H1 (cell line): Measurements from ENCODE around the gene PPID. TPM values are rescaled to one million over a fixed set of nuclear protein-coding genes. Genes with fewer than 3 reads are reported as not detected.

Experiments used
- CTCF ChIA-PET: fragments of 300-600 bp; sonication (Branson Sonifier 250); formaldehyde crosslinking; loops from one replicate; lab custom pipeline; 2021; ENCODE audit not compliant: partially characterized antibody; lab: Charles Lee
- POLR2A ChIA-PET: fragments of 300-600 bp; sonication (Branson Sonifier 250); formaldehyde crosslinking; loops from one replicate; lab custom pipeline; 2021; ENCODE audit warnings: inconsistent platforms; ENCODE audit not compliant: partially characterized antibody; lab: Charles Lee
- DNase-seq, 2 experiments: peaks; one replicate each; pipeline versions ENCODE4 v3.0.0 to v3.0.0-alpha.2; 2010 to 2022; ENCODE audit warnings: low spot score in 2 of 2, low read depth in 1 of 2, mixed read lengths in 1 of 2
- FAIRE-seq: peaks from 2 replicates; lab custom pipeline; 2011; peaks lifted over from hg19 to GRCh38; lab: Jason Lieb, UNC
- H2AFZ ChIP-seq: 2 replicates; pipeline ENCODE4 v1.8.1; 2012; ENCODE audit warnings: low read length, inconsistent platforms
- H2AK5ac ChIP-seq: 2 replicates; pipeline ENCODE4 v1.6.1; 2013; ENCODE audit warnings: low read depth, low read length
- H2BK120ac ChIP-seq: replicated peaks from 2 replicates; pipeline ENCODE3; 2013; ENCODE audit warnings: low read depth, low read length, inconsistent platforms
- H2BK12ac ChIP-seq: 2 replicates; pipeline ENCODE4 v1.6.1; 2013; ENCODE audit warnings: low read depth, low read length
- H2BK15ac ChIP-seq: 2 replicates; pipeline ENCODE4 v1.6.1; 2013; ENCODE audit warnings: low read length
- H2BK20ac ChIP-seq: 2 replicates; pipeline ENCODE4 v1.6.1; 2013; ENCODE audit warnings: low read length
- H2BK5ac ChIP-seq: 2 replicates; pipeline ENCODE4 v1.6.1; 2013; ENCODE audit warnings: low read depth, low read length
- H3K14ac ChIP-seq: 2 replicates; pipeline ENCODE4 v1.6.1; 2013; ENCODE audit warnings: inconsistent platforms; ENCODE audit not compliant: insufficient read length
- H3K18ac ChIP-seq: 2 replicates; pipeline ENCODE4 v1.6.1; 2013; ENCODE audit warnings: low read length; ENCODE audit errors: extremely low read depth
- H3K23ac ChIP-seq: 2 replicates; pipeline ENCODE4 v1.6.1; 2013; ENCODE audit warnings: inconsistent platforms; ENCODE audit not compliant: insufficient read length
- H3K23me2 ChIP-seq: 2 replicates; pipeline ENCODE4 v1.6.1; 2013; ENCODE audit warnings: low read depth, low read length
- H3K27ac ChIP-seq: 2 replicates; pipeline ENCODE4 v1.6.1; 2011; ENCODE audit warnings: low read depth, low read length, inconsistent platforms
- H3K27me3 ChIP-seq, 4 experiments: replicated peaks in 1 of 4; 1 replicate in 1 of 4; 2 replicates in 3 of 4; pipeline versions ENCODE4 v1.6.1 to v1.8.1; 2011 to 2013; ENCODE audit warnings: low read length in 3 of 4, mild to moderate bottlenecking in 3 of 4, inconsistent platforms in 2 of 4, mixed read lengths in 2 of 4, moderate library complexity in 1 of 4; ENCODE audit not compliant: control insufficient read depth in 3 of 4, insufficient read depth in 3 of 4; ENCODE audit errors: extremely low read depth in 1 of 4
- H3K36me3 ChIP-seq, 4 experiments: 2 replicates each; pipeline versions ENCODE4 v1.6.1 to v1.8.1; 2011 to 2013; ENCODE audit warnings: mild to moderate bottlenecking in 4 of 4, low read length in 3 of 4, moderate library complexity in 2 of 4, control low read depth in 1 of 4, inconsistent platforms in 1 of 4; ENCODE audit not compliant: insufficient read depth in 4 of 4, control insufficient read depth in 2 of 4
- H3K4ac ChIP-seq: replicated peaks from 2 replicates; pipeline ENCODE3; 2013; ENCODE audit warnings: low read length, low read depth, mixed read lengths, inconsistent platforms; ENCODE audit not compliant: insufficient read length
- H3K4me1 ChIP-seq, 4 experiments: replicated peaks in 1 of 4; 1 replicate in 1 of 4; 2 replicates in 3 of 4; pipeline versions ENCODE4 v1.6.1 to v1.8.1; 2011 to 2013; ENCODE audit warnings: low read length in 3 of 4, inconsistent platforms in 2 of 4, mixed read lengths in 1 of 4; ENCODE audit not compliant: insufficient read depth in 4 of 4, control insufficient read depth in 3 of 4
- H3K4me2 ChIP-seq, 2 experiments: 2 replicates each; pipeline versions ENCODE4 v1.6.1 to v1.8.1; 2011 to 2013; ENCODE audit warnings: low read depth in 2 of 2, low read length in 2 of 2, control low read depth in 1 of 2, inconsistent platforms in 1 of 2, mild to moderate bottlenecking in 1 of 2; ENCODE audit not compliant: insufficient read depth in 1 of 2
- H3K4me3 ChIP-seq, 4 experiments: fragments of 200-600, 300-600 bp in 1 of 4; sonication (generic), shearing (Covaris generic), sonication (Bioruptor Twin) in 1 of 4; 2 replicates each; pipeline versions ENCODE4 v1.5.1 to v1.8.1; 2011 to 2016; ENCODE audit warnings: low read length in 4 of 4, low read depth in 3 of 4, control low read depth in 2 of 4, inconsistent platforms in 2 of 4, mild to moderate bottlenecking in 2 of 4, mixed read lengths in 1 of 4, moderate library complexity in 1 of 4; ENCODE audit not compliant: insufficient read depth in 2 of 4; ENCODE audit errors: extremely low read depth in 1 of 4
- H3K56ac ChIP-seq: replicated peaks from 2 replicates; pipeline ENCODE3; 2013; ENCODE audit warnings: low read depth, mild to moderate bottlenecking, mixed read lengths, low read length, inconsistent platforms; ENCODE audit not compliant: insufficient read length
- H3K79me1 ChIP-seq: 2 replicates; pipeline ENCODE4 v1.6.1; 2013; ENCODE audit warnings: low read depth, low read length, control low read depth
- H3K79me2 ChIP-seq, 2 experiments: 2 replicates each; pipeline versions ENCODE4 v1.6.1 to v1.8.1; 2012 to 2013; ENCODE audit warnings: low read length in 2 of 2, mild to moderate bottlenecking in 2 of 2, inconsistent platforms in 1 of 2; ENCODE audit not compliant: insufficient read depth in 2 of 2, control insufficient read depth in 1 of 2
- H3K9ac ChIP-seq, 4 experiments: replicated peaks in 1 of 4; 1 replicate in 1 of 4; 2 replicates in 3 of 4; pipeline versions ENCODE4 v1.6.1 to v1.8.1; 2011 to 2013; ENCODE audit warnings: low read depth in 3 of 4, low read length in 3 of 4, control low read depth in 2 of 4, mild to moderate bottlenecking in 2 of 4, moderate library complexity in 2 of 4, inconsistent platforms in 1 of 4; ENCODE audit errors: extremely low read depth in 1 of 4
- H3K9me3 ChIP-seq, 2 experiments: 2 replicates each; pipeline versions ENCODE4 v1.6.1 to v1.8.1; 2012 to 2013; ENCODE audit warnings: mild to moderate bottlenecking in 2 of 2, moderate library complexity in 2 of 2, control low read depth in 1 of 2, inconsistent platforms in 1 of 2, low read depth in 1 of 2, low read length in 1 of 2, mixed read lengths in 1 of 2; ENCODE audit not compliant: insufficient read depth in 2 of 2
- H4K20me1 ChIP-seq, 2 experiments: replicated peaks in 1 of 2; 2 replicates each; pipeline versions ENCODE3 to v1.8.1; 2011 to 2013; ENCODE audit warnings: inconsistent platforms in 2 of 2, low read length in 2 of 2, mild to moderate bottlenecking in 1 of 2; ENCODE audit not compliant: insufficient read depth in 2 of 2, control insufficient read depth in 1 of 2
- H4K5ac ChIP-seq: 2 replicates; pipeline ENCODE4 v1.6.1; 2013; ENCODE audit warnings: low read length, low read depth, mixed read lengths, inconsistent platforms; ENCODE audit not compliant: insufficient read length
- H4K8ac ChIP-seq: 2 replicates; pipeline ENCODE4 v1.8.0; 2013; ENCODE audit warnings: mild to moderate bottlenecking, moderate library complexity, low read length, inconsistent platforms; ENCODE audit not compliant: insufficient read depth; ENCODE audit errors: extremely low read depth
- H4K91ac ChIP-seq: replicated peaks from 2 replicates; pipeline ENCODE3; 2013; ENCODE audit warnings: low read length, mixed read lengths, inconsistent platforms; ENCODE audit not compliant: insufficient read length
- BCL11A ChIP-seq, 2 experiments: IDR thresholded peaks; one replicate each; pipeline ENCODE4 v1.6.1; 2011; ENCODE audit warnings: low read depth in 2 of 2, low read length in 2 of 2, mild to moderate bottlenecking in 2 of 2
- CEBPB ChIP-seq: IDR thresholded peaks from 2 replicates; pipeline ENCODE4 v1.6.1; 2012; ENCODE audit warnings: low read depth, low read length
- CREB1 ChIP-seq: IDR thresholded peaks from 2 replicates; pipeline ENCODE4 v1.6.1; 2012; ENCODE audit warnings: inconsistent platforms
- POLR2AphosphoS5 ChIP-seq: IDR thresholded peaks from 2 replicates; pipeline ENCODE4 v1.6.1; 2011; ENCODE audit warnings: low read depth, low read length
- SIRT6 ChIP-seq: IDR thresholded peaks from one replicate; pipeline ENCODE4 v1.7.1; 2012; ENCODE audit warnings: low read length, inconsistent platforms
- WGBS, 2 experiments: shearing (Covaris generic) in 1 of 2; methylation state at CpG; one replicate each; pipeline versions ENCODE4 v1.1.6 to v1.1.7; 2013 to 2015; ENCODE audit warnings: low lambda C conversion rate in 2 of 2, mixed read lengths in 2 of 2, inconsistent platforms in 1 of 2, low coverage in 1 of 2, missing lambda C conversion rate in 1 of 2; ENCODE audit not compliant: insufficient replicate concordance in 2 of 2, insufficient coverage in 1 of 2, insufficient read length in 1 of 2; ENCODE audit errors: extremely low coverage in 1 of 2, missing lambda C conversion rate in 1 of 2; 5-methylcytosine and 5-hydroxymethylcytosine counted together
- polyA plus RNA-seq, 7 experiments: library from polyadenylated mRNA; depleted of rRNA in 3 of 7; stranded (reverse) in 5 of 7; unstranded in 2 of 7; fragments of >200 nt in 5 of 7; fragments of 200-250 nt in 2 of 7; gene quantifications; 1 replicate in 5 of 7; 2 replicates in 1 of 7; 4 replicates in 1 of 7; pipeline versions ENCODE4 v1.2.1 to v1.2.3, GENCODE V29; 2011 to 2013; ENCODE audit warnings: missing spikeins in 2 of 7, mixed read lengths in 2 of 7
- total RNA-seq: library from RNA; stranded (reverse); fragmentation: NEBNext Ultra II Directional; extraction: Animal tissue kit (Norgen Biotek cat#: 25700); gene quantifications from 2 replicates; pipeline ENCODE4 v1.2.1, GENCODE V29; 2021

The PPID gene
- total and polyA plus RNA-seq, 2 of the 8 experiments (the other 6 are each of a cell fraction or from before 2014, with no cell fraction given): 20.2 to 53.2 TPM

GRCh38 chr4:158673633-158674032, 49.6 kb downstream of the PPID start:
- ChIA-PET POLR2A (no interaction called here), CTCF (interaction anchor here (1.2 kb wide), 1 partner anchor 501 kb away, joined by 3 read pairs; no protein-coding TSS in a partner anchor)
- Histone ChIP-seq H3K27ac (no peak overlapping the region), H3K56ac (no peak overlapping the region), H4K20me1 (peaks cover 0 to 1% of the 10 kb centered on the region in 2 experiments), H3K18ac (no peak overlapping the region), H2BK15ac (no peak overlapping the region), H2AFZ (no peak overlapping the region), H3K23me2 (peaks cover 11% of the 10 kb centered on the region), H2BK12ac (no peak overlapping the region), H4K8ac (no peak overlapping the region), H2BK120ac (no peak overlapping the region), H4K5ac (no peak overlapping the region), H2BK20ac (no peak overlapping the region), H3K79me1 (0 out of 2 replicates have a peak, but pooled peaks cover 3% of the 10 kb centered on the region), H3K79me2 (peaks cover 4 to 25% of the 10 kb centered on the region in 2 experiments), H3K14ac (no peak overlapping the region), H3K4me3 (no peak overlapping the region), H2AK5ac (no peak overlapping the region), H3K27me3 (no peaks in the 10 kb centered on the region), H3K23ac (no peak overlapping the region), H3K9ac (no peak overlapping the region), H4K91ac (no peak overlapping the region), H3K36me3 (peaks cover 0 to 6% (median 0%) of the 10 kb centered on the region in 4 experiments; a peak in 3 of 8 replicates), H3K4me2 (no peak overlapping the region), H3K4me1 (peaks cover 0 to 3% (median 2%) of the 10 kb centered on the region in 4 experiments; a peak in 2 of 7 replicates), H3K9me3 (no peaks in the 10 kb centered on the region), H2BK5ac (no peak overlapping the region), H3K4ac (no peak overlapping the region)
- DNase-seq (no peak), FAIRE-seq (no peak)
- TF ChIP-seq BCL11A (IDR thresholded peaks at IDR 0.05; ENCODE audit: low read depth in 2 of 2, low read length in 2 of 2) (no peak), CEBPB (no peak), SIRT6 (no peak), POLR2AphosphoS5 (no peak), CREB1 (no peak)
- 88% methylated on average over 3 of the region's 3 CpGs; no CpG with 5 or more reads in 1 of the 2 experiments for WGBS, 2 experiments
